Endothelial cell of hepatic sinusoid (primary cell): ENCODE results near the gene DOCK7.
"Not testable (repeated sequence)": the region's sequence is repeated elsewhere in the genome, so short reads cannot be mapped to it uniquely, and the experiment has no call there.

ENCODE experiments used
- in situ Hi-C: cut with HindIII; loops from 2 replicates; pipeline ENCODE4 v1.10.0; 2017; ENCODE audit warnings: low sequenced_read_pairs

The DOCK7 gene

DNA sequence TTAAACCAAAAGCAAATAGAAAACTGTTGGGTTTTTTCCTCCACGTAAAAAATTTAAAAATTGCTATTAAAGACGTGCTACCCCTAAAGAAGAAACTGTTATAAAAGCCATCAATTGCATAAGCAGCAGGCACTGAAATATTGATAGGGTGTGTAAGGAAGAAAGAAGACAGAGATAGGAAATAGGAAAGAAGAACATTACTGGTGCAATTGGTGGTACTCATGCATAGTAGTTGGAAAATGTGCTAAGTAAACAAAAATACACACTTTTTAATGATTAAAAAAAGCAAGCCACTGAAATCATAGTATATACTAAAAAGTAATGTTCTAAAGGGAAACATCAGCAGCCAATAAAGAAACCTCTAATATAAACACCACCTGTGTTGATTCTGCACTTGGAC lies 143.6 kb downstream of the DOCK7 start:
- in situ Hi-C loops: no loop called here

DNA sequence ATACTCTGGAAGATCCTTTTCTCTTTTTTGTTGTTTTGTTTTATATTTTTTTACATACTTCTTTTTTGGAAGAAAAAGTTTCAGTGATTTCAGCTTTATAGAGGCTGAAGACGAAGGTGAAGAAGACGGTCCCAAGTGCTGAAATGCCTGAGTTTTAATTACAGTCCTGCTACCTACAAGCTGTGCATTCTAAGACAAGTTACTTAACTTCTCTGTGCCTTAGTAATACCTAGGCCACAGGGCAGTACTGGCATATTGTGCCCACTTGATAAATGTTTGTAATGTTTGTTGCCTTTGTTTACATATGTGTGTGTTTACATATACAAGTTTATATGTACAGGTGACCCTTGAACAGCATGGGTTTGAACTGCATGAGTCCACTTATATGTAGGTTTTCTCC lies 147.1 kb downstream of the DOCK7 start:
- in situ Hi-C loops: no loop called here

DNA sequence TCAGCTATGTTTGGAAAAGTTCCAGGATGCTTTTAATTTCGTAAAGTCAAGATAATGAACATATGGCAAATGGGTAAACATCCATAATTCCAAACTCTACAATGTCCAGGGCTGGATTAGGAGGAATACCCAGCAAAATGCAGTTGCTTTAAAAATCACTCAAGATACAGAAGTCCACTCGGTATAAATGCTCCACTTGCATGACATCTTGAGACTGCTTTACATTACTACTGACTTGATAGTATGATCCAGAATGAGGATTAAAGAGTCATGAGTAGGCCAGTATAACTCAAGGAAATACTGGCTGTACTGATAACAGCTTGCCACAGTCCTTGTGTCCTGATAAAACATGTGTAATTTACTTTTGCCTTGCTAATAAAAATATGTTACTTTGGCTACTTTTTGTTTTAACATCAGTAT lies 149.1 kb downstream of the DOCK7 start:
- in situ Hi-C loops: no loop called here

DNA sequence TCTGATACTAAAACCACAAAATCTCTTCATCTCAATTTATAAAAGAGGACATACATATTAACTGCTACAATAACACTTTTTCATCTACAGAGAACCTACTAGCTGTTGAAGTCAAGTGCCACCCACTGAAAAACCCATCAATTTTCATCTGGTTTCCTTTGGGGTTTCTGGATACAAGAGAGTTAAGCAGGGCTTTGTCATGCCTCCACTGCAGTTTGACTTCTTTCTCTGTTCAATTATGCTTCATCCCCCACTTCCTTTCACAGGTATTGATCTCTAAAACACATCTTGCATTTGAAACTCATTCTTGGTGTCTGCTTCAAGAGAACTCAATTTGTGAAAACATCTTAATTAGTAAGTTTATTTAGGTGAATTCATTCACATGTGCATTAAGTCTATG lies 151.3 kb downstream of the DOCK7 start:
- in situ Hi-C loops: no loop called here

DNA sequence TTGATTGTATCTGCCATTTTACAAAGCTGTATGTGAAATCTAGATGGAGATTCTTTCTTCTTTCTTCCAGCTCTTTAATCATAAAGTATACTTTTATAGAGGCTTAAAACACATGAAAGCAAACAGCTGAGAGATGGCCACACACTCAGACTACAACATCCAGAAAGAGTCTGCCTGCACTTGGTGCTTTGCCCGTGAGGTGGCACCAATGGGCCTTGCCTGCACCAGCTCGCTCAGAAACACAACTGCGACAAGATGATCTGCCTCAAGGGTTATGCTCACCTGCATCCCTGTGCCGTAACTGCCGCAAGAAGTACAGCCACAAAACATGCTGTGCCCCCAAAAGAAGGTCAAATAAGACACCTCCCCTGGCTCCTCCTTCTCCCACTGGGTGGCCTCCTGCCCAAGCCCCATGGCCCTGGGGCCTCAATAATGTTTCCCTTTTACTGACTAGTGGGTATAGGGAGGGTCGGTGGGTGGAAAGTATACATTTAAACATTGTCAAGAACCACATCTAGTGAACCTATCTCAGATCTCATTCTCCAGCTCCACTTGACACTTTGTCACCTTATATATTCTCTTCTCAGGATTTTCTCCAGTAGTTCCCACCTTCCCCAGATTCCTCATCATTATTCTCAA lies 157.6 kb downstream of the DOCK7 start:
- in situ Hi-C loops: no loop called here

DNA sequence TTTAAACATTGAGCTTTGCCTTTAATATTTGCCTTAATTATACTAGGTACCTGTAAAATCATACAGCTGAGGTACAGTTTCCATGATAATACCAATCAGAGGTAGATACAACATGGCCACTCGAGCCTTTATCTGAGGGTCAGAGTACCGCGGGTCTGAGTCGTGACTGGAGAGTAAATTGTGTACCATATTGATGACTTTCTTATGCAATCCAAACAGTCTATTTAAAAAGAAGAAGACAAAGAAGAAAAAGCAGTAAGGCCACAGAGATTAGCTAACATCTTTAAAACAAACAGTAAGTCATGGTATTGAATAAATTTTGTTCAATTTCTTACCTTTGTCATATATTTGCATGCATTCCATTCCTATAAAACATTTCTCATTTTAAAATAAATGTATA lies 159.0 kb downstream of the DOCK7 start:
- in situ Hi-C loops: no loop called here

DNA sequence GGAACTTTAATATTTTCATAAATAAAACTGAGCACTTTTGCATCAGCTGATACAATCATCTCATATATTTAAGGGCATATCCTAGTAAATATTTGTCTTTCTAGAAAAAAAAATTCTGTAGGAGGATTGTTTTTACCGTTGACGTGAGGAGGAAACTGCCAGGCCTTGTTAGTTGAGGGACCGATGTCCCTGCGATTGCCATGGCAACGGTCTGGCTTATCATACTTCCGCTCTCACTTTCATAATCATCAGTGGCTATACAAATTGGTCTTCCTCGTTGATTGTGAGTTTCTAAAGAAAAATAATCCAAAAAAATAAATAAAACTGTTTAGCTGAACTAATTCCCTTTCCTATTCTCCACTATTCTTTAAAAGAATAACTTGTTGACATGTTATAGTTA lies 160.2 kb downstream of the DOCK7 start:
- in situ Hi-C loops: no loop called here

DNA sequence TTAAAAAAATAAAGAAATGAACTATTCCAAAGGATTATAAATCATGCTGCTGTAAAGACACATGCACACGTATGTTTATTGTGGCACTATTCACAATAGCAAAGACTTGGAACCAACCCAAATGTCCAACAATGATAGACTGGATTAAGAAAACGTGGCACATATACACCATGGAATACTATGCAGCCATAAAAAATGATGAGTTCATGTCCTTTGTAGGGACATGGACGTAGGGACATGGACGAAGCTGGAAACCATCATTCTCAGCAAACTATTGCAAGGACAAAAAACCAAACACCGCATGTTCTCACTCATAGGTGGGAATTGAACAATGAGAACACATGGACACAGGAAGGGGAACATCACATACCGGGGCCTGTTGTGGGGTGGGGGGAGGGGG lies 160.8 kb downstream of the DOCK7 start:
- in situ Hi-C loops: not testable (repeated sequence)

DNA sequence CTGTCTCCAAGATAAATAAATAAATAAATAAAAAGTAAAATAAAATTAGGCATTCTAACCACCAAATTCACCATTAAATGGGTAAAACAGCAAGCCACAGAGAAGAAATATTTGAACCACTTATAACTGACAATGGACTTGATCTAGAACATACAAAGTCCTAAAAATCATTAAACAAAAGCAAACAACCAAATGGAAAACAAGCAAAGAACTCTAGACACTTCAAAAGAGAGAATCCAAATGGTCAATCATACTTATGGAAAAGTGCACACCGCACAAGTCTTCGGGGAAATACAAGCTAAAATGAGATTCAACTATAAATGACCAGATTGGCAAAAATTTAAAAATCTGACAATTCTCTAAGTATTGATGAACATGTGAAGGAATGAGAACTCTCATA lies 164.3 kb downstream of the DOCK7 start:
- in situ Hi-C loops: no loop called here

DNA sequence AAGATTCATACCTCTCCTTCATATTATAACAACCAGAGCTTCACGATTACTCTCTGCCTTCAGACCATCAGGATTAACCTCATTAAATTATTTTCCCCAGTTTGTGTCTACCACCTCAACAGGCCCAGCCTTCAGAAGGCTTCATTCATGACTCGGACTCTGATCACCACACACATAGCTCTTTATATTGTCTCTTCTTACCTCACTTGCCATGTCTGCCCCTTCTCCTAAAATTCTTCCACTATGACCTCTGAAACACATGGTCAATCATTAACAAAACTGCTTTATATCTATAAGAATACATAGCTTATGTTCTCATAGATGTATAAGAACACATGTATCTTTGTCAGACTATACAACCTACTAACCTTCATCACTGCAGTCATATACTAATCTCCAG lies 171.6 kb downstream of the DOCK7 start:
- in situ Hi-C loops: loop anchor here (10.0 kb wide), 1 partner anchor 268 kb away; the partner anchor contains the start of gene ATG4C

DNA sequence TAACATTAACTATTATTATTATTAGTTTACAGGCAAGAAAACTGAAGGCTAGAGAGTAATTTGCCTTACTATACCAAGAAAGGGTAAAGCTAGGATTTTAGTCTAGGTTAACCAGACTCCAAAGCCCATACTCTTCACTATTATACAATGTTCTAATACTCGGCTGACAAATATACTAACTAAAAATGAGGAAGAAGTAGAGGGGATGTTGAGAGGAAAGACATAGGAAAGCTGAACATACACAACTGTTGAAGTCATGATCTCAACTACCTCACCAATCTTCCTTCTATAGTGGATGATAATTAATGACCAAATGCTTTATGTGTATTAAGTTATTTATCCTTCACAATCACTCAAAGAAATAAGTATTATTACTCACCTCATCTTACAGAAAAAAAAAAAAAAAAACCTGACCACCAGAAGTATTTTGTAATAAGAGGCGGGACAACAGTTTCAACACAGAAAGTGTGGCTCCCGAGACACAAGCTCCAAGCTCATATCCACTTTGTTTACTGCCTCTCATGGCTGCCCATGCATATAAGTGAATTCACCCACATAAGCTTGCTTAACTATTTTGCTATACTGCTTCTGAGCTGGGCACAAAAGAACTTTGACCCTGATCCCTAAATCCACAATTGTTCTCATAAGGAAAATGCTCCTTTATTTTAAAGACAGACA lies 173.3 kb downstream of the DOCK7 start:
- in situ Hi-C loops: loop anchor here (10.0 kb wide), 1 partner anchor 270 kb away; the partner anchor contains the start of gene ATG4C

DNA sequence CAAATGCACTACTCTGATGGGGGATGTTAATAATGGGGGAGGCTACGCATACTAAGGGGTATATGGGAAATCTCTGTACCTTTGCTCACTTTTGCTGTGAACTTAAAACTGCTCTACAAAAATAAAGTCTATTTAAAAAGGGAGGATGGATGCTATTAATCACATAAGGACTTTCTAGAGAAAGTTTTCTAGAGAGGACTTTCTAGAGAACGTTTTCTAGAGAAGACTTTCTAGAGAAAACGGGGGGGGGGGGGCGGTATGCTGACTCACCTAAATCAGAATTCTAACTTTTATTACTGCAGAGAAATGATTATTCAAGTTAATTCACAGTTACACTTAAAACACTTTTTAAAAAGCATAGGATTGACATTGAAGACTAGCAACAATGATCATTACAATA lies 175.2 kb downstream of the DOCK7 start:
- in situ Hi-C loops: loop anchor here (10.0 kb wide), 1 partner anchor 272 kb away; the partner anchor contains the start of gene ATG4C

DNA sequence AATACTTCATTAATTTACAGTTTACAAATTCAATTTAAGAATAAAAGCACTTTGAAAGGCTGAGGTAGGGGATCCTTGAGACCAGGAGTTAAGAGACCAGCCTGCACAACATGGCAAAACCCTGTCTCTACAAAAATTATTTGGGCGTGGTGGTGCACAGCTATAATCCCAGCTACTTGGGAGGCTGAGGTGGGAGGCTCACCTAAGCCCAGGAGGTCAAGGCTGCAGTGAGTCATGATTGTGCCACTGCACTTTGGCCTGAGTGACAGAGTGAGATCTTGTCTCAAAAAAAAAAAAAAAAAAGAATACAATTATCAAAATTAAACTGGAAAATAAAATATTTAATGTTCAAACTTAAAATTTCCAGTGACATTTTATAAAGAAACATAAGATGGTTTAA lies 179.2 kb downstream of the DOCK7 start:
- in situ Hi-C loops: no loop called here

DNA sequence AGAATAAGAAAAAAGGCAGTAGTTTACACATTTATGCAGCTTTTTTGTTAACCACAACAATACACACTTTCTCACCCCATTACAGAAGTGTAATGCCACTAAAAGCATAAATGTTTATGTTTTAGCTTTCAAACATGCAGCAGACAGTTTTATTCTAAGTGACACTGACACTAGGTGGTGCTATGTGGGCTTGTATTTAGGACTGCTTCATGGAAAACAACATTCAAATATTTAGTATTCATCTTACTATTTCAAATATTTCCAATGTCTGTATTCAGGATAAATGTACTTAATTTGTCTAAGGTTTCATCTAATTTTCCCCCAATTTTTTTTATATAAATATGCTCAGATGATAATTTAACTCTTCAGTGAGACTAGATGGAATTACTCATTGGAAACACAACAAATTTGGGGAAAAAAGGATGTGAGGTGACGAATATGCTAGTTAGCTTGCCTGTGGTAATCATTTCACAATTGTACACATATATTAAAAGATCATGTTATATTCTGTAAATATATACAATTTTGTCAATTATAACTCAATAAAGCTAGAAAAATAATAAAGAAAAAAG lies 179.9 kb downstream of the DOCK7 start:
- in situ Hi-C loops: no loop called here

DNA sequence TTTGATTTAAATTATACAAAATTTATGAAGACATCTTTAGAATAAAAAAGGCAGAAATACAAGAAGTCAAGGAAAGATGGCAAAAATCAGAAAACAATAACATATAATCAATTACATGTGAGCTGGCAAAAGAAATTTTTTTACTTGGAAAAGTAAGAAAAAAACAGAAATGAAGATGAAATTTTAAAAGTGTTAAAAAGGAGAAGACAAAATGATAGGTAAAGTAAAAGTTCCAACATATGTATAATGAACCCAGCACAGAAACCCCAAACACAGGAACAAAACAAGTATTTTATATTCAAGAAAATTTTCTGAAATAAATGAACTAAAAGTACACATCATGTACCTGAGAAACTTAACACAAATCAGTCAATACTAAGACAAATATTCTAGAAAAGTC lies 188.0 kb downstream of the DOCK7 start:
- in situ Hi-C loops: loop anchor here (5.0 kb wide), 1 partner anchor 47 kb away; no protein-coding TSS in a partner anchor

DNA sequence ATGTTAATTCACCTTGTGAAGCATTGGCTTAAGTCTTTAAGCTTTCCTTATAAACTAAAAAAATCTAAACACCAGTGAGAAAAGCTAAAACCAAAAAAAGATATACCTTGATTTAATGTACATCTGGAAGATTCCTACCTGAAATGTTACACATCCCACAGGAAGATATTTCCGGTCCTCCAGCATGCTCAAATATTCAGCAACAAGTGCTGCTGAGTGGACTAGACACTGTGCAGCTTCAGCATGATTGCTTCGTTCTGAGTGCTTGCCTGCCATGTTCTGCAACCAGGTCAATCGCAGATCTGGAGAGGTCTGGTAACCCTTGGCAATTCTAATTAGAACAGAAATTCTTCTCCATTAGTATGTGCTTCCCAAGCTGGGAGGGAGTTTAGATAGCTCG lies 194.0 kb downstream of the DOCK7 start:
- in situ Hi-C loops: no loop called here

DNA sequence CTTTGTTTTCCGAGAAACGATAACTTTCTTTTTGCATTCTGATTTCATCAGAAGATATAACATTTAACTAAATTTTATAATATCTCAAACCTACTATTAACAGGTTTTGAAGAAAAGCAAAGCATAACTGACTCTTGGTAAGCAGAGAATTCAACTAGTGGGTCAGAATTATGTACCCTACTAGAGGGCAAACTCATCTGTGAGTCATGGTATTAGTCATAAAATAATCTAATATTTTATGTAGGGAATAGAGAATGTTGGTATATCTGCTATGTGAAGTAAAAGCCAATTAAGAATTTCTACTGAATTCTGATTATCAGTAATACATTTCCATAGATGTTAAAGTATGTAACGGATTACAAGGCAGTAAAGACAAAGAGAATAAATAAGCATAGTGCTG lies 194.5 kb downstream of the DOCK7 start:
- in situ Hi-C loops: no loop called here

DNA sequence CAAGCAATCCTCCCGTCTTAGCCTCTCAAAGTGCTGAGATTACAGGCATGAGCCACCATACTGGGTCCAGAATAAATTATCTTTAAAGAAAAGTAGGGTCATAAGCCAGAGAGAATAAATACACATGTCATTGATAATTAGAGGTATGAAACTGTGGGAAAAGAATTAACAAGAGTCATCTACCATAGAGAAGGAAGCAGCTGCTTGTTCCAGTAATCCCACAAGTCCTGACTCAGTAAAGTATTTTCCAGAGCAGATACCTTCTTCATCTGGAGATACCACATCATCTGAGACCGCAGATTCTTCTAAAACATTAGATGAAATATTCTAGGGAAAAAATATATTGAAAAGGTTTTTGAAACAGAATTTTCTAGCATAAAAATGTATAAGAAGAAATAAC lies 195.7 kb downstream of the DOCK7 start:
- in situ Hi-C loops: no loop called here

DNA sequence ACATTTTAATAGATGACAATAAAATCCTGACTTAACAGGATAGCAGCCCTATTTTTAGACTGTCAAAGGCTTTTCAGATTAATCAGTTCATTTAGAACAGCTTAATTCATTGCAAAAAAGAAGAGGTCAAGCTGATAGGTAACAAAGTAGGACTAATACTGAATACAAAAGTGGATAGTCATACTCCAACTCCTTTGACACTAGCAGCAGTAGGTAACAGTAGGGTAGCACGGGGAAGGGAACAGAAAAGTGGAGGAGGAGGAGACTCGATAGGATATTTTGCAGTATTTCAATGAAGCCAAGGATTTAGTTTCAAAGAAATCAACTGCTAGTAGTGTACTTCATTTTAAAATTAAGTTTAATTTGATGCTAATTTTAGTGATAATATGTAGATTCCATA lies 200.2 kb downstream of the DOCK7 start:
- in situ Hi-C loops: no loop called here

DNA sequence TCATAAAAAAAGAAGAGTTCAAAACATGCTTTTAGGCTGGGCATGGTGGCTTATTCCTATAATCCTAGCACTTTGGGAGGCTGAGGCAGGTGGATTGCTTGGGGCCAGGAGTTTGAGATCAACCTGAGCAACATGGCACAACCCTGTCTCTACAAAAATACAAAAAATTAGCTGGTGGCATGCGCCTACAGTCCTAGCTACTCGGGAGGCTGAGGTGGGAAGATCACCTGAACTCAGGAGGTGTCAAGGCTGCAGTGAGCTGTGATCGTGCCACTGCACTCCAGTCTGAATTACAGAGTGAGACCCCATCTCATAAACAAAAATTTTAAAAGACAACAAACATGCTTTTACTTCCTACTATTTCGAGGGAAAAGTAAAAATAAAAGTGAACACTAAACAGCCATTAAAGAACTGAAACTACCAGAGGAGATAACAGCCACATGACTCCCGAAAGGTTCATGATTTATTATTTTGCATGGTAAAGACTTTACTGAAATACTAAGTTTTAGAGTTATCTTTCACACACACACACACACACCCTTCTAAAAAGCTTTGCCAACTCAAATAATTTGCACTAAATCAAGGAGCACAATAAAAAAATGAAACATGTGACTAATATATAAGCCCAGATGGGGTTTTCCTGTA lies 203.2 kb downstream of the DOCK7 start:
- in situ Hi-C loops: no loop called here

DNA sequence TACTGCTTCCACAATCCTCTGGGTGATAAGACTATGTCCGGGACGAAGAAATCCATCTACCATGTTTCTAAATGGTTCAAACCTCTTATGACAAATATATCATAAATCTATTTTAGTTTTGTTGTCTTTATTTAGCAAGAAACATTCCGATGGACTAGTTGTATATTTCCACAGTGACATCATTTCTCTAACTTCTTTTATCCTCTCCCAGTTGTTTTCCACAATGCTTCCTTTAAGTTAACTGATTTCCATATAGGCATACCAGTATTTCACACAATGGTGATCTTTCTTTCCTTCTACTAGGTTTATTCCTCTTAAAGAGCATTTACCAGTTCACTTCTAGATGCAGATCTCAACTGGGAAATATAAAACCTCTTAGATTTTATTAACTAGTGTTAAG lies 206.5 kb downstream of the DOCK7 start:
- in situ Hi-C loops: no loop called here
